Stimulated activated CD4-positive, alpha-beta T cell treated with anti-CD3 and anti-CD28 coated beads, Interleukin-2, amount 100 ng/mL, for 48 hours (primary cell): Measurements from ENCODE around the gene ERMN.

Source experiments
- DNase-seq, 2 donors: peaks; one replicate each; pipeline ENCODE4 v3.0.0-alpha.2; 2020

The ERMN gene

GRCh38 chr2:157327621-157328500, 2.2 kb upstream of the ERMN start:
- peak; percentile 93 for DNase-seq

- no peak for DNase-seq
Measured at GRCh38 chr2:157327200-157327599, 1.6 kb upstream of the ERMN start.

DNA sequence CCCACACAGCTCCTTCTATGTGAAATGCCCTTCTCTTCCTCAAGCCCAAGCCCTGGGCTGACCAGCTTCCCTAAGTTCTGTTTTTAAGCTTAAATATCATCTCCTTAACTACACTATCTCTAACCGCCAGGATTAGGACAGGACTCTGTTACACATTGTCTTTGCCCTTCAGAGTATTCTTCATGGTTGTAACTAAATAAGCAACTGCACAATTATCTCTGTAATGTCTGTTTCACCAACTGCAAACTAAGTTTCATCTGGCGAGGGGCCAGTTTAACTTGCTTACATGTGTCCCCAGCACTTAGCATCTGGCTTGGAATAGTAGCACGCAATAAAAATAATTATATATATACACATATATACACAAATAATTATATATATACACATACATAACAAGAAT, 1.1 kb upstream of the ERMN start:
- no peak for DNase-seq

- DNase-seq: no peak
Measured at GRCh38 chr2:157324331-157324843, 1.2 kb downstream of the ERMN start.

DNA sequence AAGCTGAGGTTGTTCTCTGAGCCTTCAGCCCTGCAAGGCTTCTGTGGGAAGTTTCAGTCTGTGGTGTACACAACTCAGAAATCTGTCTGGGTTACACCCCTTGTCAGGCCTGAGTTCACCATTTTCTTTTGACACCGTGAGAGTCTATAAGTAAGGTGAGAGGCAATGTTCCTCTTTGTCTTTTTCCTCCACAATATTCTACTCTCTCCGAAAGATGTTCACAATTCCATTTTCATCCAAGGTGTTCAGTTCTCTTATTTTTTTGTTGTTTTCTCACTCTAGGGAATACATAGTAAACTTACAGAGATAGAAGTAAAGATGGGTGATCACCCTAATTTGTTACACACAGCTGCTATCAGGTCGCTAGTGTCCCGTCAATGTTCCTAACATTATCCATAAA, 3.2 kb downstream of the ERMN start:
- DNase-seq: no peak

GRCh38 chr2:157321466-157321865, 4.2 kb downstream of the ERMN start:
- no peak for DNase-seq

DNA sequence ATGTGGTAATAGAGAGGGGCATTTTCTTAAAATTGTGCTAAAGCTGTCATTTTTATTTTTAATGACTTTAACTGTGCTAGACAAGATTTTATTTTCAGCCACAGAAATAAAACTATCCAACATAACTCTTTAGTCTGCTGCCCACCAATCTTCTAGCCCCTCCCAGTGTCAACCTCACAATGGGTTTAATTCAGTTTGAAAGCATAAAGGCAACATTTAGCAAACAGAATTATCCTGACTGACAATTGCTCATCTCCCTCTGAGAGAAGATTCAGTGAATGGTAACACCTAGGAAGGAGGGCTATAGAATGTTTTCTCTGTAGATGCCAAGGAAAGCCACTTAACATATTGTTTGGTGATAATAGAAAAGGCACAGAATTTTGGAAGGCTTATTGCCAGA, 5.2 kb downstream of the ERMN start:
- no peak for DNase-seq

DNA sequence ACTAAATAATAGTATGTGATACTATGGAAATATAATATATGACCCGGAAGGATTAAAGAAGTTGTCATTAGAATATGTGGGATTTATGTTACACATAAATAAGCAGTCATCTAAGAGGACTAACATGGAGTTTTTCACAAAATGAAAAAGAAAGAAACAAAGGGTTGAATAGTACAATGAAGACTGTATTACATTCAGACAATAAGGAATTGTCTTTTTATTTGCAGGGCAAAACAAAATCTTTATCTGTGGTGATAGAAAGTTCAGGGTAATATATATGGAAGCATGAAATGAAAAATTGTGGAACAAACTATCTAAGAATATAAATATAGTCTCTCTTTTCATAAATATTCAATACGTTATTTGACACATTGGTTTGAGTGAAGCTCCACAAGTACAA, 5.8 kb downstream of the ERMN start:
- DNase-seq: no peak

DNA sequence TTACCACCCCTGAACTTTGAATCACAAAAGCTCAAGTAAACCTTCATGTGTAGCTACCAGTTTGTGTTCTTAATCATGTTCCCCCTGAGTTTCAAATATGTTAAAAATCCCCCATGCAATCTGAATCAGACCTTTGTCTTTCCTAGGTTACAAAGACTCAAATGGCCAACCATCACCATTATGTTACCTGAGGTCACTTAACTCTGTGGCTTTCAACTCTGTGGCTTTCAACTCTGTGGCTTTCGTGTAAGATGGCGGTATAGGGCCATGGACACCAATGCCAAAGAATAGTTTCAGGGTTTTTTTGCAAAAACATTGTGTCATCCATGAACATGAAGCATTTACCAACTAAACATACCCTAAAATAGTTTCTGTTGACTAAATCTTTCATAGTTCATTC, 6.7 kb downstream of the ERMN start:
- no peak for DNase-seq

DNA sequence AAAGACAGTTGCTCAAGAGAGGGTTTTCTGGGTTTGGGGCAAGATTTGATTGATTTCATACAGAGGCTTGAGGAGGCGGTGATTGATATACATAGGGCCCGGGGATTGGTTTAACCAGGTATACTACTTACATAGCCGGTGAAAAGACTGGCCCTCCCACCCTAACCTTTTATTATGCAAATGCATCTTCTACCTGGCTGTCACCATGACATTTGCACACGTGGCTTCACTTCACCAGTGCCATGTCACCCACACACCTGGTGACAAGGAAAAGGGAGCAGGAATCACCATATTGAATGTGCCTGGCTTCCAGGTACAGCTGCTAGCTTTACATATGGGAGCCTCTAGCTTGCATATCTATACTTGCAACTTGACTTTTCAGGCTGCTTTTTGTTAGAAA, 9.7 kb downstream of the ERMN start:
- no peak for DNase-seq

- DNase-seq: no peak
Measured at GRCh38 chr2:157312866-157313486, 12.6 kb downstream of the ERMN start.

- DNase-seq: no peak
Measured at GRCh38 chr2:157311706-157312105, 13.9 kb downstream of the ERMN start.

DNA sequence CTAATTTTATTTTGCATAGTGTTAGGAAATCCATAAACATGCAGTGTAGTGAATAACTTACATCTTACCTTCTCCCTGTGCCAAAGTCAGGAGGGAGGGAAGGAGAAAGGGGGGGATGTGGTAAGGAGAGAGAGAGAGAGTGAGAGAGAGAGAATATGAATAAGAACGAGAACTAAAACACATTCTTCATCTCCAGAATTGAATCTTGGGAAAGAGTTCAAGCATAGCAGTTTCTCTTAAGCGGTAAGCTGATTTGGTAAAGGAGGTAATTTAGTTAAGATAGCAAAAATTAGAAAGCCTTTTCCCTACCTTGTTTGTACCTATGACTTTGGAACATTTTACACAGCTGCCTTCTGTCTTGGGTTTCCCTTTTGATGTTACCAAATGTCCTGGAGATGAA, 15.7 kb downstream of the ERMN start:
- no peak for DNase-seq

- DNase-seq: no peak
Measured at GRCh38 chr2:157307021-157307420, 18.6 kb downstream of the ERMN start.

DNA sequence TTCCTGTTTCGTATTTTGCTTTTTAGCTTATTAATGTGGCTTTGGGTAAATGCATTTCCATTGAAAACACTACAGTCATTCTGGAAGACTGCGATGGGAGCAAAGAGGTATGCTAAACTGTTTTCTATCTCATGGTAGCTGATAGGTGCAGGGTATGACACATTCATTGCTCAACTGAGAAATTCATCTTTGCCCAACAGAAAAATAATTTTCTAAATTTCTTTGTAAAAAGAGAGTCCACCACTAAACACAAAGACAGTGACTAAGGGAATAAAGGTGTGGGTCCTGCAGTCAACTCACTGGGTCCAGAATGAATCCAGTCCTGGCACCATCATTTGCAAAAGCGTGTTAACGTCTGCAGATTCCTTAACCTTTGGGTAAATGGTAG, 19.9 kb downstream of the ERMN start:
- no peak for DNase-seq

GRCh38 chr2:157304811-157305722, 20.6 kb downstream of the ERMN start:
- DNase-seq: no peak

DNA sequence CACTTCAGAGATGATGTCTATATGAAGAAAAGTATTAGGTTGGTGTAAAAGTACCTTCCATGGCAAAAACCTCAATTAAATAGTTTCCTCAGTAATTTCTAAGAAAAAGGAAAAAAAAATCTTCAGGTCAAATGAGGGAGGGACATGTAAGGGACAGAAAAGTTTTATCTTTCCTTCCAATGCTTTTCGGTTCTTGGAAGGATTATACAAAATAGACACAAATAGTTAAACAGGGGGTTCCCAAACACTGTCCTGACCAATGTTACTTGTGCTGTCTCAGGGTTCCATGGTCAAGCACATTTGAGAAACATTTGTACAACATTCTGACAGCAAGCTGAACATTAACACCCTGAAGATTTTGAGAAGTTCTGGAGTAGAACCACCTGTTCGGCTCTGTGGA, 22.0 kb downstream of the ERMN start:
- DNase-seq: no peak

DNA sequence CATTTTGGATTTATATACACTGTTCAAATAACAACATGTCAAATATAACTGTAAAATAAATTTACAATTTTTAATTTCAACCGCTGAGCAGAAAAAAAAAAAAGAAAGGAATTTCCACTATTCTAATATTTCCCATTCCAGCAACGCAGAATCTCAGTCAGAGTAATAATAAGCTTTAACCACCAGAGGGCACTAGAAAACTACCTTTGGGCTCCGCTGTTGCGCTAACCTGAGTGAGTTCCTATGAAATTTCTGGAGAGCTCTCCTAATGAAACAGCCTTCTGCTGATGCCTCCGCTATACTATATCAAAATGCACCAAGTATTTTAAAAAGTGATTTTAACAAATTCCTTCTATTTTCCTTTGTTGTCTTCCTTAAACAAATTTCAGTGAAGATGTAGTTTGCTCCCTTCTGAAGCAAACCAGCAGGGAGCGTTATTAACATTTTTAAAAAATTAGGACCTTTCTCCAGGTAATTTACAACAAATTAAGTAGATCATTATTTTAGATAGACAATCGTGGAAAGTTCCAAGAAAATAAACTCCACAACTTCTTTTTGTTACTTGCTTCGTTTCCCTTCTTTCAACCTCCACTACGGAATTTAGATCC, 23.0 kb downstream of the ERMN start:
- DNase-seq: peak in 1 of 2 donors; percentile 10

DNA sequence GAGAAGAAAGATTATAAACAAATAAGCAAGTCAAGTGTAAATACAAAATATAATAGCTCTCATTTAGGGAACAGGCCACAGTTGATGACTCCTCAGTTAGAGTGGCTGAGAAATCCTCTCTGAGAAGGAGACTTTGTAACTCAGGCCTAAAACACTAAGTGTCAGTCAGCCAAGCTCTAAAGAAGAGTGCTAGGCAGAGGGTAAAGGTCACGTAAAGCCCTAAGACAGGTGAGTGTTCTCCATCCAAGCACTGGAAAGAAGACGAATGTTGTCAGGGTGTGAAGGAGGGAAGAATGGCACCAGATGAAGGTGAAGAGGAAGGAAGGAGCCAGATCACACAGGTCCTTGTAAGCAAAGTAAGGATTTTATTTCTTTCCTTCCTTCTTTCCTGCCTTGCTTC, 24.3 kb downstream of the ERMN start:
- DNase-seq: no peak

DNA sequence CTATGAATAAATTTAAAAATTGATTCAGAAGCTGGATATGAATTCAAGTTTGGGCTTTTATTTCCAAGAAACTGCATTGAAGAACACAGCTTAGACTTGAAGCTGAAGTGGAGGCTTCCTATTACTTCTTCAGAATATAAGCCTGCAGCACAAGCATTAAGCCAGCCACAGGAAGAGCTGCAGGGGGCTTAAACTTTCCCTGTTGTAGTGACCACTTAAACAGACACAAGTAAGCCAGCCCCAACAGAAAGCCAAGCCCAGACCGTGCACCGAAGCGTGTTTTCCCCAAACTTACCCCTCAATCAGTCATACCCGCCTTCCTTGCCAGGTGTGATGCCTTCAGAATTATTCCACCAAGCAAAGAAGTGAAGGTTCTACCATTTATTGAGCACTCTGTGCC, 28.7 kb downstream of the ERMN start:
- no peak for DNase-seq

- no peak for DNase-seq
Measured at GRCh38 chr2:157296490-157296889, 29.1 kb downstream of the ERMN start.

- no peak for DNase-seq
Measured at GRCh38 chr2:157292853-157293252, 32.8 kb downstream of the ERMN start.

DNA sequence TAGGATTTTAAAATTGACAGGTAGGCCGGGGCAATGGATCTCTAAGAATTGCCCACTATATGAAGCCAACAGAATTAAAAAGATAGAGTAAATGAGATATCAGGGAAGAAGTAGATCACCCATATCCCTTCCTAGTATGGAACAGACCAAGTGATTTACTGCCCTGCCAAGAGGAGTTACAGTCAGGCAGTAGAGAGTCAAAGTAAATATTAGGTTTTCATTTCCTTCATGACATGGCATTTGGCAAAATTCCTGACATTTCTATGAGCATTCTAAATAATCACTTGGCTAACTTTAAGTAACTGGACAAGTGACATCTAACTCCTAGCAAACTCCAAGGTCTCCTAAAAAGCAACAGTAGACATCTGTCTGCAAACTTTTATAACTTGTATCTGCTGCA, 34.6 kb downstream of the ERMN start:
- DNase-seq: no peak
